Fibroblast of mammary gland (primary cell): ENCODE measurements around the gene CHL1.

Experiments used
- DNase-seq: peaks from one replicate; pipeline ENCODE4 v3.0.0-alpha.2; 2010; ENCODE audit warnings: low read depth
- H3K4me3 ChIP-seq: 2 replicates; pipeline ENCODE4 v1.5.1; 2011; ENCODE audit warnings: low read depth, mild to moderate bottlenecking, low read length, moderate library complexity; ENCODE audit not compliant: control insufficient read depth
- TF ChIP-seq, protein P1 (sequence below): conservative IDR thresholded peaks from 2 replicates; pipeline ENCODE4 v1.5.1; 2011; ENCODE audit warnings: low read depth, low read length, inconsistent platforms; ENCODE audit not compliant: control insufficient read depth, insufficient read depth

CHL1 gene

DNA sequence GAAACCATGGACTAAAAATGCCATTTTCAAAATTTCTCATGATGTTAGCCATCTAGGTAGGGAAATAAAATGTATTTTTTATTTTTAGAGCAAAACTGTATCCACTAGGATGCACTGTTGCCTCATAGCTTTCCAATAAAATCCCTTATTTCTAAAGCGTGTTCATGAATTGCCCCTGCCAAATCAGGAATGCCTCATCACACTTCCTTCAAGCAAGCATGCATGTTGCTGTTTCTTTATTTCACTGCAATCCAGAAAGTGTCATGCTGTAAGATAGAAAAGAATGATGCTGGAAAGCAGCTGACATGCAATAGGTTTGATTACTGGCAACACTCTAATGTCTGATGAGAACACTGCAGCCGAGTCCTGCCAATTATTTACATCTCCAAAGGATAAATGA is 239.5 kb downstream of the CHL1 start:
- TF ChIP-seq, protein P1, sequence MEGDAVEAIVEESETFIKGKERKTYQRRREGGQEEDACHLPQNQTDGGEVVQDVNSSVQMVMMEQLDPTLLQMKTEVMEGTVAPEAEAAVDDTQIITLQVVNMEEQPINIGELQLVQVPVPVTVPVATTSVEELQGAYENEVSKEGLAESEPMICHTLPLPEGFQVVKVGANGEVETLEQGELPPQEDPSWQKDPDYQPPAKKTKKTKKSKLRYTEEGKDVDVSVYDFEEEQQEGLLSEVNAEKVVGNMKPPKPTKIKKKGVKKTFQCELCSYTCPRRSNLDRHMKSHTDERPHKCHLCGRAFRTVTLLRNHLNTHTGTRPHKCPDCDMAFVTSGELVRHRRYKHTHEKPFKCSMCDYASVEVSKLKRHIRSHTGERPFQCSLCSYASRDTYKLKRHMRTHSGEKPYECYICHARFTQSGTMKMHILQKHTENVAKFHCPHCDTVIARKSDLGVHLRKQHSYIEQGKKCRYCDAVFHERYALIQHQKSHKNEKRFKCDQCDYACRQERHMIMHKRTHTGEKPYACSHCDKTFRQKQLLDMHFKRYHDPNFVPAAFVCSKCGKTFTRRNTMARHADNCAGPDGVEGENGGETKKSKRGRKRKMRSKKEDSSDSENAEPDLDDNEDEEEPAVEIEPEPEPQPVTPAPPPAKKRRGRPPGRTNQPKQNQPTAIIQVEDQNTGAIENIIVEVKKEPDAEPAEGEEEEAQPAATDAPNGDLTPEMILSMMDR: no peak
- H3K4me3 ChIP-seq: no peak overlapping the region
- no peak for DNase-seq

DNA sequence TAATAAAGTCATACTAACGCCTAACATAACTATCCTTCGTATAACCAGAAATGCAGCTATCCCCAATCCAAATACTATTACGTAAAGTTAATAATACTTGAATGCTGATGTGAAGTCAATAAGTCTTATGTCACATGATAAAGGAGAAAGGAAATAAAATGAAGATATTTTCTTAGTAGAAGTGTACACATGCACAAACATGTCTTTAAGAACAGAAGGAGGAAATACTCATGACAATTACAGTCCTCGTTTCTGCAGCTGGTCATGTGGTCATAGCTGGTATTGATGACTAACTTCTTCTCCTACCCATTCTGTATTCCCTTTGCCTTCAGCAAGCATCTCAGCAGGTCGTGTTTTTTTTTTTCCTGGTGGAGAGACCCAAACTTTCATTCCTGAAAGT is 244.3 kb downstream of the CHL1 start:
- no peak for DNase-seq
- no peak overlapping the region for H3K4me3 ChIP-seq
- TF ChIP-seq, protein P1: no peak

DNA sequence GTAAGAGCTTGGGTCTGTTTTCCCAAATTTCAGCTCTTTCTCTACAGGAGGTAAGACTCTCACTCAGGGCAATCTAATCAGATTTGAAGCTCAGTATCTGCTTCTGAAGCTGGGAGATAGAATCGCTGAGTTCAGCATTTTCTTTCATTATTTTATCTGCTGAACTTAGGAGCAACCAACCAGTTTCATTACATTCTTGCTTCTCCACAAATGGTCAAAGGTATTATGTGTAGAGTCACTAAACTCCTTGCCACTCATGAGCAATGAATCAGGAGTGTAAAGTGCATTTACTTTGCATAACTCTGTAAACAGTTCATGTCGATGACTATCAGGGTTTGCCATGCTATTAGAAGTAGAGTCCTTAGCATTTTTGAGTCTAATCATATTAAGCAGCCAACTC is 249.4 kb downstream of the CHL1 start:
- TF ChIP-seq, protein P1: no peak
- no peak for DNase-seq
- H3K4me3 ChIP-seq: no peak overlapping the region

DNA sequence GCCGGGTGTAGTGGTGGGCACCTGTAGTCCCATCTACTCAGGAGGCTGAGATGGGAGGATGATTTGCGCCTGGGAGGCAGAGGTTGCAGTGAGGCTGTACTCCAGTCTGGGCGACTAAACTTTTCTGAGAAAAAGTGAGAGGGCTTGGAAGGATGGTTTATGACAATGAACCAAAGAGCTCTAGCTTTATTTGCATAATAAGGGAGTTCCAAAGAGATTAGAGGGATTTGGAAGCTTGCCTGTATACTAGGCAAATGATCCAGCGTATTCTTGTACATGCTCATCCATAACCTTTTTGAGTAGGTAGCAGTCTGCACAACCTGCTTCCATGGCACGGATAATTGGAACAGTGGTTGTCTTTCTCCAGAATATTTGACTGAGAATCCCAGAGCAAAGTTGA is 251.1 kb downstream of the CHL1 start:
- TF ChIP-seq, protein P1: no peak
- H3K4me3 ChIP-seq: no peak overlapping the region
- no peak for DNase-seq

DNA sequence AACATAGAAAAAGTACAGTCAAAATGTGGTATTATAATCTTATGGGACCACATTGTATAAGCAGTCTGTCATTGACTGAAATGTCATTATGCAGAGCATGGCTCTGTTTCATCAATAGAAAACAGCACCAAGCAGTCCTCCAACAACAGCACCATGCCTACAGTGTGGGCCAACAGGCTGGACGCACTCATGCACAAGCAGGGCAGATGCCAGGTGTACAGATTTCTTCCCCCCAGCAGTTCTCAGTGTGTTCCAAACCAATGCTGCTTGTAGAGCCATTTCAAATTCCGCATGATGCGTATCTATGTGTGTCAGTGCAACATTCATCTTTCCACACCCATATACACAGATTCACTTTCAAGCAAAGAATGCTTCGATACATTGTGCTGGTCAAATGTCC is 253.1 kb downstream of the CHL1 start:
- TF ChIP-seq, protein P1: no peak
- no peak for DNase-seq
- H3K4me3 ChIP-seq: no peak overlapping the region

DNA sequence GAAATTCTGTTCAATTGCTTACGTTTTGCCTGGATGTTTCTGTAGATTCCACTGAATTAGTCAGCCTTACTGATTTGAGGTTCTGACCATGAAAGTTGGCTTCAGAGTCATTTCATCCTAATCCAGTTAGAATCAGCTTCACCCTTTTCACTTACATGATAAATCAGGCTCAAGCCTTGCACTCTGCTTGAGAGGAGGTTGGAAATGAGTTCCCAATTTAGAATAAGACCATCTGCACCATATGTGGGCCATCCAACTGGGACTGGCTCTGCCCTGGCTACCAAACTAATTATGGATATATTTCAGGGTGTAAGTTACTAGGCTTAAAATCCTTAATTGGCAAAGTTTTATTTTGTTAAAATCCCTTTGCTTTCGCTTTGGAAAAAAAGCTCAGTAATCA is 255.7 kb downstream of the CHL1 start:
- TF ChIP-seq, protein P1: no peak
- H3K4me3 ChIP-seq: no peak overlapping the region
- DNase-seq: no peak

DNA sequence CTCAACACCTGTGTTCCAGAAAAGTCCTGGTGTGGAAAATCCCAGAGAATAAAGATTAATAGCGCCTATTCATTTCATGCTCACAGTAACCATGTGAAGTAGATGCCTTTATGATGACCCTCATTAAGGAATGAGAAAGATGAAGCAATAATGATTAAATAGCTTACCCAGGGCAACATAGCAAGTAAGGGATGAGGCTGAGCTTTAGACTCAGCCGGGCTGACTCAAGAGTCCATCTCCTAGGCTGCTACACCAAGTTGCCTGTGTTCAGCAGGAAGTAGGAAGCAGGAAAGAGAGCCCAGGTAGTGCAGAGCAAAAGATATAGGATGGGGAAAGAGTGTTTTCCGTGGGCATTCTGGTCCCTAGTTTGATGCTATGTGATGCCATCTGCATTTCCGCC is 256.5 kb downstream of the CHL1 start:
- H3K4me3 ChIP-seq: no peak overlapping the region
- TF ChIP-seq, protein P1: no peak
- no peak for DNase-seq
